ENCODE results near the gene BCAP31. TPM values are rescaled to one million over a fixed set of nuclear protein-coding genes. Genes with fewer than 3 reads are reported as not detected.
"Not testable (repeated sequence)": the region's sequence is repeated elsewhere in the genome, so short reads cannot be mapped to it uniquely, and the experiment has no call there.

The BCAP31 gene
- total and polyA plus RNA-seq, 2 donors (not counting 1 experiment from before 2014, with no cell fraction given), result 94.0 to 133 TPM

DNA sequence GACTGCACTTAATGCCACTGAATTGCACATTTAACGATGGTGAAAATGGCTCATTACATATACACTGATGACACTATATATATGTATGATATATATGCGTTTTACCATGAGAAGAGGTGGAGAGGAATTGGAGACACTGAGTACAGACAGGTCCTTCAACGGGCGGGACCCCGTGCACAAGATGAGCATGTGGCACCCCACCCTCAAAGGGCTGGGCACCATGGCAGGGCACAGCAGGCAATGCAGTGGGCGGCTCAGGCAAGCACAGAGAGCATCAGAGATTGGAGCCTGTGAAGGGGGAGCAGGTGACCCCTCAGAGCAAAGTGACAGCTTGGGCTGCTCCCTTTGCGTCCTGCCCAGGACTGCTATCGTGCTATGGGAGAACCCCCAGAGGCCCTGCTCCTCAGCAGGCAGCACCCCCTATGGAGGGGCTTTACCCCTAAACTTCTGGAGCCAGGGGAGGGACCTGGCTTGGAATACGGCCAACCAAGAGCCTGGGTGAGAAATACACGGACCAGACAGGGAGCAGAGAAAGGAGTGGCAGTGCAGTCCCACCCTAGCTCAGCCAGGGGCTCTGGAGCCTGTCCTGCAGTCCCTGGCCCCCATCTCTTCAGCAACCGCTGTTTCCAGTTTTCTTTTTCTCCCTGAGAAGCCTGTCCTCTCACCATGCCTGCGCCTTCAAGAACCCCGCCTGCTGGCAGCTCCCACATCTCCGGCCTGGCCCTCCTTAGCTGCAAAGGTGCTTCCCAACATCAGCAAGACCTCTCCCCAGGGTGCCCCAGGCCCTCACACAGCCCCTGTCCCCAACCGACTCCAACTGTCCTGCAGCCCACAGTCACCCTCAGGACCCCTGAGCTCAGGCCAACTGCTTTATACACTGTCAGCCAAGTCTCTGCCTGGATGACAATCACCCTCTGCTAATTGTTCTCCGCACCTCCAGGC lies 26.0 kb downstream of the BCAP31 start:
- Histone ChIP-seq H3K79me2 (ENCODE audit: control insufficient read depth, insufficient read depth, low read length) (no peaks in the 10 kb centered on the region), H2AFZ (ENCODE audit: low read length) (no peak overlapping the region), H3K4me2 (ENCODE audit: extremely low read depth, insufficient read depth, low read length) (no peak overlapping the region), H3K9me3 (ENCODE audit: control insufficient read depth, insufficient read depth, low read depth, low read length) (no peaks in the 10 kb centered on the region), H3K4me1 (ENCODE audit: control insufficient read depth, extremely low read depth, insufficient read depth, low read length) (no peaks in the 10 kb centered on the region), H3K4me3 (replicated peaks in 1 of 4; ENCODE audit: control extremely low read depth in 1 of 4, insufficient read depth in 1 of 4, low read depth in 3 of 4, low read length in 4 of 4) (no peak overlapping the region), H3K27ac (ENCODE audit: insufficient read depth, low read length) (no peak overlapping the region), H3K36me3 (ENCODE audit: control insufficient read depth, insufficient read depth, low read length) (peaks cover 1% of the 10 kb centered on the region), H3K27me3 (ENCODE audit: control insufficient read depth, insufficient read depth, low read length) (no peaks in the 10 kb centered on the region), H3K9ac (ENCODE audit: insufficient read depth, low read length) (no peak overlapping the region), H4K20me1 (ENCODE audit: control insufficient read depth, extremely low read depth, insufficient read depth, low read length) (no peaks in the 10 kb centered on the region)
- DNase-seq (ENCODE audit: low read depth in 2 of 2), result no peak
- TF ChIP-seq, protein P1, sequence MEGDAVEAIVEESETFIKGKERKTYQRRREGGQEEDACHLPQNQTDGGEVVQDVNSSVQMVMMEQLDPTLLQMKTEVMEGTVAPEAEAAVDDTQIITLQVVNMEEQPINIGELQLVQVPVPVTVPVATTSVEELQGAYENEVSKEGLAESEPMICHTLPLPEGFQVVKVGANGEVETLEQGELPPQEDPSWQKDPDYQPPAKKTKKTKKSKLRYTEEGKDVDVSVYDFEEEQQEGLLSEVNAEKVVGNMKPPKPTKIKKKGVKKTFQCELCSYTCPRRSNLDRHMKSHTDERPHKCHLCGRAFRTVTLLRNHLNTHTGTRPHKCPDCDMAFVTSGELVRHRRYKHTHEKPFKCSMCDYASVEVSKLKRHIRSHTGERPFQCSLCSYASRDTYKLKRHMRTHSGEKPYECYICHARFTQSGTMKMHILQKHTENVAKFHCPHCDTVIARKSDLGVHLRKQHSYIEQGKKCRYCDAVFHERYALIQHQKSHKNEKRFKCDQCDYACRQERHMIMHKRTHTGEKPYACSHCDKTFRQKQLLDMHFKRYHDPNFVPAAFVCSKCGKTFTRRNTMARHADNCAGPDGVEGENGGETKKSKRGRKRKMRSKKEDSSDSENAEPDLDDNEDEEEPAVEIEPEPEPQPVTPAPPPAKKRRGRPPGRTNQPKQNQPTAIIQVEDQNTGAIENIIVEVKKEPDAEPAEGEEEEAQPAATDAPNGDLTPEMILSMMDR (conservative IDR thresholded peaks at IDR 0.05 in 1 of 2, IDR thresholded peaks at IDR 0.05 in 1 of 2; ENCODE audit: low read depth in 1 of 2, low read length in 2 of 2), result no peak
- TF ChIP-seq EZH2 (IDR thresholded peaks at IDR 0.05; ENCODE audit: low read length, missing control alignments), result no peak

DNA sequence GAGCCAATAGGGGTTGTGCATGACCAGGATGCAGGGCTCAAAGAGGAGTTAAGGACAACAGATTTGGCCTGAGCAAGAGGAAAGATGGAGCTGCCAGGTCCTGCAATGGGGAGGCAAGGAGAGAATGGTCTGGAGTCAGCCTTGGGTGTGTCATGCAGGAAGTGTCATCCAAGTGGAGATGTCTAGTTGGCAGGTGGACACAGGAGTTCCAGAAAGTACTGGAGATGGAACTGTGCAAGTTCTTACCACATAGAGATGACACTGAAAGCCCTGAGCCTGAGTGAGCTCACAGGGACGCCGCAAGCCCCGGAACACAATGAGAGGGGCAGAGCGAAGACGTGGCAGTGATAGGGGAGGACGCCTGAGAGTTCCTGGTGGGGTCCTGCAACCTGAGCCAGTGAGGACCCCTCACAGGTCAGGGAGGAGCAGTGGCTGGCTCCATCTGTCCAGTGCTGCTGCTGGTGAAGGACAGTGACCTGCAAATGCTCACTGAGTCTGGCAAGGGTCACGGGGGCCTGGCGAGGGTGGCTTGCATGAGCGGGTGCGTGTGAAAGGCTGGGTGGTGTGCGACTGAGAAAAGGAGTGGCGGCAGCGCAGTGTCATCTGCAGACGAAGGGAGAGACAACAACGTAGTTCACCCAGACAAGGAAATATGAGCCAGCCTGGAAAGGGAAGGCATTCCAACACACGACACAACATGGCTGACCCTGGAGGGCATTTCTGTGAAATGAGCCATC lies 27.0 kb downstream of the BCAP31 start:
- not testable (repeated sequence) for H2AFZ ChIP-seq (ENCODE audit: low read length); DNase-seq (ENCODE audit: low read depth in 2 of 2); H3K36me3 ChIP-seq (ENCODE audit: control insufficient read depth, insufficient read depth, low read length)

DNA sequence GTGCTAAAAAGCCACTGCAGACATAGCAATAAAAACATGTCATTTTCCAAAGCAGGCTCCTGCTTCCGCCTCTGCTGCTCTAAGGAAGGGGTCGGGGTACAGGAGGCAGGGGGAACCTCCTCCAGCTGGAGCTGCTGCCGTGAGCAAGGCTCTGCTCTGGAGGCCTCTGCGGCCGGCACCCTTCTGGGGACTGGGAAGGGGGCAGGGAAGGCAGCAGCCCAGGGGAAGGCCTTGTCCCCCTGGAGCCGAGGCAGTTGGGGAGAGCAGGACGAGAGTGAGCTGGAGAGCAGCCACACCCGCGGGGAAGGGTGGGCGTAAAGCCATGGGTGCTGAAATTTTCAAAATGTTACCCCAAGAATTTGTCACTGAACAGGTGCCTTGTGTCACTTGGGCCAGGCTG lies 27.6 kb downstream of the BCAP31 start:
- H3K27ac ChIP-seq (ENCODE audit: insufficient read depth, low read length); H4K20me1 ChIP-seq (ENCODE audit: control insufficient read depth, extremely low read depth, insufficient read depth, low read length); H2AFZ ChIP-seq (ENCODE audit: low read length); H3K9ac ChIP-seq (ENCODE audit: insufficient read depth, low read length); H3K79me2 ChIP-seq (ENCODE audit: control insufficient read depth, insufficient read depth, low read length); H3K27me3 ChIP-seq (ENCODE audit: control insufficient read depth, insufficient read depth, low read length); H3K4me3 ChIP-seq (replicated peaks in 1 of 4; ENCODE audit: control extremely low read depth in 1 of 4, insufficient read depth in 1 of 4, low read depth in 3 of 4, low read length in 4 of 4); H3K9me3 ChIP-seq (ENCODE audit: control insufficient read depth, insufficient read depth, low read depth, low read length); H3K36me3 ChIP-seq (ENCODE audit: control insufficient read depth, insufficient read depth, low read length); H3K4me2 ChIP-seq (ENCODE audit: extremely low read depth, insufficient read depth, low read length); H3K4me1 ChIP-seq (ENCODE audit: control insufficient read depth, extremely low read depth, insufficient read depth, low read length); DNase-seq (ENCODE audit: low read depth in 2 of 2): not testable (repeated sequence)

More for the DNA sequence above, 27.0 kb downstream of the BCAP31 start:
- H3K9ac ChIP-seq (ENCODE audit: insufficient read depth, low read length); H3K4me1 ChIP-seq (ENCODE audit: control insufficient read depth, extremely low read depth, insufficient read depth, low read length); H3K9me3 ChIP-seq (ENCODE audit: control insufficient read depth, insufficient read depth, low read depth, low read length); H3K27ac ChIP-seq (ENCODE audit: insufficient read depth, low read length); H3K4me2 ChIP-seq (ENCODE audit: extremely low read depth, insufficient read depth, low read length); H3K27me3 ChIP-seq (ENCODE audit: control insufficient read depth, insufficient read depth, low read length); H4K20me1 ChIP-seq (ENCODE audit: control insufficient read depth, extremely low read depth, insufficient read depth, low read length); H3K4me3 ChIP-seq (replicated peaks in 1 of 4; ENCODE audit: control extremely low read depth in 1 of 4, insufficient read depth in 1 of 4, low read depth in 3 of 4, low read length in 4 of 4); H3K79me2 ChIP-seq (ENCODE audit: control insufficient read depth, insufficient read depth, low read length): not testable (repeated sequence)
